ENCODE data around the gene SYTL4.

The SYTL4 gene

DNA sequence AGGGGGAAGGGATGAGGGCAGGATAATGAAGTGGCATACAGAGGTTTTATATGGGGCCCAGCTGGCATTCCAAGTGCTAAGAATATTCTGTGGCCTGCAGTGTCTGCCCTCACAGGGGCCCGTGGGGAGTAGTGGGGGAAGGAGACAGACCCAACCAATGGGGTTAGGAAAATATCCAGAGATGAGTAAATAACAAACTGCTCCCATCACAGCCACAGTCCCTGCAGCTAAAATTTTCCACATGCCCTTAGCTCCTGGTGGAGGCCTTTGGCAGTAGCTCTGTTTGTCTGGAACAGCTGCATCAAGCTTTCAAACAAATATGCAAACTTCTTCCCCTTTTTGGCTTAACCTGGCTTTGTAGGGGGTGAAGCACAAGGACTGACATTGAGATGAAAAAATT is 84.8 kb downstream of the SYTL4 start:
- no peak for FAIRE-seq

GRCh38 chrX:100645106-100645505 is 86.8 kb downstream of the SYTL4 start:
- FAIRE-seq, result no peak

DNA sequence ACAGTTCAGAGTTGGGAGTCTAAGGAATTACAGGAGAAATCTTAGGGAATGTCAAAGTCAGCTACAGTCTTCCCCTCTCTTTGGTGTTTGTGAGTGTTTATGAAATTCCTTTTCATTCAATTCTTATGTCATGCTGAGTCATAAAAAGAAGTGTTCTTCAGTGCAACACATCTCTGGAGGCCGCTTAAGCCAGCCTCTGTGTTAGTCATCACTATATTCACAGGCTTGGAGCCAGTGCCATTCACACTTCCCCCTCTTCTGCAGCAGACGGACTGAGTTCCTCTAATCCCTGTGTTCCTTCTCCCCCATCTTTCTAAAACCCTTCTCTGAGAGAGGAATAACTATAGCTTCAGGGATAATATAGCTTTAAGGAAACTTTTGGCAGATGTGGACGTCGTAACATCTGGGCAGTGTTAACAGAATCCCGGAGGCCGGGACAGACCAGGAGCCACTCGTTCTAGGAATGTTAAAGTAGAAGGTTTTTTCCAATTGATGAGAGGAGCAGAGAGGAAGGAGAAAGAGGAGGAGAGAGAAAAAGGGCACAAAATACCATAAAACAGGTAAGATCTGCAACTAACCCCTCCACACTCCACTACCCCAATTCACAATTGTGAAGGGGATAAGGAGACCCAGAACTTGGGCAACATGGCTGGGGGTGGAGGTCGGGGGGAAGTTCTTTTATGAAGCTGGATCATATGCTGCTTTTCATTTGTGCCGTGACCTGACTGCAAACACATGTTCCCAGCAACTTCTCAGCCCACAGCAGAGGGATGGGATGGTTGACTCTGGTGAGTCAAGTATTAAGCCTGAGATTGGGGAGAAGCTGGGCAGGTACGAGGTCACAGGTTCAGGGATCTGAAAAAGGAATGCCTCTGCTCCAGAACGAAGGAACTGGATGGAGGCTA is 87.7 kb downstream of the SYTL4 start, which contains the start of gene SRPX2:
Gene SRPX2 (plus strand): TSS at position 244 of the 905 bp plus-strand sequence. CDS start 2,124 bp downstream, outside the sequence.
- no peak for FAIRE-seq

GRCh38 chrX:100643212-100643611 is 88.7 kb downstream of the SYTL4 start:
- no peak for FAIRE-seq

GRCh38 chrX:100642290-100642689 is 89.6 kb downstream of the SYTL4 start:
- no peak for FAIRE-seq

DNA sequence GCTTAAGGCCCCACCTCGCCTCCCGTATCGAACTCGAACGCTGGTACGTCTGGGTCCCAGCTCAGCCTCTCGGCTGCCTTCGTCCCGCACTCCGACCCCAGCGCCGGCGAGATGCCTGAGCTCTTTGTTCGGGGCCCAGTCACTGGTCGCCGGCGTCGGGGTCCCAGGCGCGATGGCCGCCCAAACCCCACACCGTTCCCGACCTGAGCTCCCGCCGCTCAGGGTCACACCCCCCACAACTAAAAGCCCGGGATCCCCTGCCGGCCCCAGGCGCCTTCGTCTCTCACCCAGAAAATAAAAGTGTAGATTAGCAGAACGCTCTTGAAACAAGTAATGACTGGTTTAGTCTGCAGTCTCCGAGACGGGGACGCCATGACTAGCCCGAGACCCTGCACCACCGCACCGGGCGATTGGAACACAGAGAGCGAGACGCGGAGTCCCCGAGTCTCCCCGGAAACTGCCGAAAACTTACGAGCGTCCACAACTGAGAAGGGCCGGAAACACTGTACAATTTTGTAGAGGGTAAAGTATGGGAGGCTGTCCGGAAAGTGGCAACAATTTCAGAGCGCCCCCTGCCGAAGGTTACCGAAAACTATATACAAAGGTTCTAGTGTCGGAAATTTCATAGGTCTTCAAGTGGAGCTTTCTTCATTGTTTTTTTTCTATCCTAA is 95.5 kb downstream of the SYTL4 start, which contains the start of gene TSPAN6:
Gene TSPAN6 (minus strand): TSS at position 486 of the 671 bp plus-strand sequence. CDS start 112 bp downstream, at position 374.
- no peak for FAIRE-seq

DNA sequence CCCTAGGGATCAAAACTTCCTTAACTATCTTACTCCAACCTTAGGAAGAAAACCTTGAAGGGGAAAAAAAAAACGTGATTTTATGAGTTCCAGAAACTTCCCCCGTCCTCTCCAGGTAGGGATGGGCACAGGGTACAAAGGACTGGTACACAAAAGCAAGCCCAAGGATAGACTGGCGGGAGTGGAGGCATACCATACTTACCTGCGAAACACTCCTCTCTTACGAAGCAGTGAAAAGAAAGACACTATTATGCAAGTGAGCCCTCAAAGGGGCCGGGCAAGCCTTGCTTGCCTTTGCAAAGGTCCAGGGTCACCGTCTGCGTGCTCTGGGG is 96.0 kb downstream of the SYTL4 start:
- FAIRE-seq, result no peak

GRCh38 chrX:100635040-100635439 is 96.9 kb downstream of the SYTL4 start:
- FAIRE-seq, result no peak

DNA sequence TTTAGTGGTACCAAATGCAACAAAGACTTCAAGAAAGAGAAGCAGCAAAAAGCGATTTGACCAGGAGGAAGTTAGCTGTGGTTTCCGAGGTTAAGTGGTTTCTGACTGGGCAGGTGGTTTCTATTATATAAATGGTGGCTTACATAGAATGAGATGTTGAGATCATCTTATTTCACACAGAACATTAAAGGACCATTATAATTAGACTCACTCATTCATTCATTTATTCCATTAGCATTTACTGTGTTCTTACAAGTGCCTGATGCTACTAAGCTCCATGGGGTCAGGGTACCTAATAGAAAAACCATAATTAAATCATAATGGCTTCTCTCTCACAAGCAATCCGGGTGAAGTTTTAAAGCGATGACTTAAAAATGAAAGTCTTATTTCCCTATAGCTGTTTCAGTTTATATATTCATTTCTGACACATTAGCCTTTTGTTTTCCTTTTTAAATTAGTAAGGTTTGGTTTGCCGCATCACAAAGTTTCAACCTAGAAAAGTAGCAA is 105.9 kb downstream of the SYTL4 start:
- peak; percentile 68 for FAIRE-seq
